ENCODE results near the gene CCDC9B.
A peak's percentile ranks its signal among the peaks of the same experiment; 100 is the strongest.

Gene CCDC9B

DNA sequence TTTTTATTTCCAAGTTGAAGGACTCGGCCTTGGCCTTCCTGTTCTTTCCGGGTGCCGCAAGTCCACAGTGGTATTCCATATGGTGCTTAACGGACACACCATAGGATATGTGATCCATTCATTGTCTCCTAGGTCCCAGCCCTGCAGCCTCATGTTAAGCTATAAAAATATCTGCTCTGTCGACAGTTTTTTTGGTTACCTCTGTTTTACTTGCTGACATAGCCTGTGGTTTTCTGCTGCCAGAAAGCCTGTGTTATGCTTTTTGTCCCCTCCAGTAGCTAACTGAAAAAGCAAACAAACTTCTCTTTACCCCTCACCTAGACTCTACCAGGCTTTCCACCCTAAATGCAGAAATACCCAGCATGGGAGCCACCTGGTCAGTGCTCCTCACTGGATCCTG, 12.0 kb downstream of the CCDC9B start:
- TF ChIP-seq, protein P1, sequence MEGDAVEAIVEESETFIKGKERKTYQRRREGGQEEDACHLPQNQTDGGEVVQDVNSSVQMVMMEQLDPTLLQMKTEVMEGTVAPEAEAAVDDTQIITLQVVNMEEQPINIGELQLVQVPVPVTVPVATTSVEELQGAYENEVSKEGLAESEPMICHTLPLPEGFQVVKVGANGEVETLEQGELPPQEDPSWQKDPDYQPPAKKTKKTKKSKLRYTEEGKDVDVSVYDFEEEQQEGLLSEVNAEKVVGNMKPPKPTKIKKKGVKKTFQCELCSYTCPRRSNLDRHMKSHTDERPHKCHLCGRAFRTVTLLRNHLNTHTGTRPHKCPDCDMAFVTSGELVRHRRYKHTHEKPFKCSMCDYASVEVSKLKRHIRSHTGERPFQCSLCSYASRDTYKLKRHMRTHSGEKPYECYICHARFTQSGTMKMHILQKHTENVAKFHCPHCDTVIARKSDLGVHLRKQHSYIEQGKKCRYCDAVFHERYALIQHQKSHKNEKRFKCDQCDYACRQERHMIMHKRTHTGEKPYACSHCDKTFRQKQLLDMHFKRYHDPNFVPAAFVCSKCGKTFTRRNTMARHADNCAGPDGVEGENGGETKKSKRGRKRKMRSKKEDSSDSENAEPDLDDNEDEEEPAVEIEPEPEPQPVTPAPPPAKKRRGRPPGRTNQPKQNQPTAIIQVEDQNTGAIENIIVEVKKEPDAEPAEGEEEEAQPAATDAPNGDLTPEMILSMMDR (IDR thresholded peaks at IDR 0.05; ENCODE audit: low read length, missing control alignments), result no peak
- H3K4me3 ChIP-seq (replicated peaks; ENCODE audit: low read depth, low read length), result no peak overlapping the region
- no peak for DNase-seq (ENCODE audit: low read depth)

DNA sequence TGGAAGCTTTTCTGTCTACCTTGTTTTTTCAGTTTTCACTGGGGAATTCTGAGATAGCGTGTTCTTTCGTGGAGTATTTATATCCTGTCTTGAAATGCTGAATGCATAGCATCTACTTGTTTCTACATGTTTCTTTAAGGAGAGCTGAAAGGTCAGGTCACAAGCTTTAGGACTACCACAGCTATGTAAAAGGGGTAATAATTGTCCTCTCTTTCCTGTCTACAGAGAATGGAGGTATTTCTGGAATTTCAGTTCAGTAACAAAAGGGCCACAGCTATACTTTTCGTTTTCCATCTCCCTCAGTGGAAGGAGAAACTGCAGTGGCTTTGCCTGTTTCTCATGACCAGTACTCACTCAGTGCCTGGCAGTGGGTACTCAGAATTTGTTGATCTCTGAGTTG, 12.6 kb downstream of the CCDC9B start:
- DNase-seq (ENCODE audit: low read depth), result peak; percentile 69
- TF ChIP-seq, protein P1 (IDR thresholded peaks at IDR 0.05; ENCODE audit: low read length, missing control alignments), result no peak

DNA sequence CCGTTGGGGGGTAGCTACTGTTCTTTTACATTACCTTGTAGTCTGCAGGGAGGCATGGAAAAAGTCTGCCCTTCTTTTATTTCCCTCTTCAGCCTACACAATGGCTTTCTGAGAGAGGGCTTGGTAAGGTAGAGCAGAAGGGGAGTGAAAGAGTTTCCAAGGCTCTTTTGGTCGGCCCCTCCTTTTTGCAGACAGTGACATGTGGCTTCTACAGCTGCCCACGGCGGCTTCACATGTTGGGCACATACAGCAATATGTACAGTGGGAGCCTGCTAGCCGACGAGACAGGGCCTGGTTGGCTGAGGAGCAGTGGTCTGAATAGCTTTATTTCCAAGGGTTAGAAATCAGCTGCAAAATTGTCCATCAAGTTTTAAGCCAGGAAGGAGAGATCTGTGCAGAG, 13.3 kb downstream of the CCDC9B start:
- no peak overlapping the region for H3K4me3 ChIP-seq (replicated peaks; ENCODE audit: low read depth, low read length)
- TF ChIP-seq, protein P1 (IDR thresholded peaks at IDR 0.05; ENCODE audit: low read length, missing control alignments), result no peak
- no peak for DNase-seq (ENCODE audit: low read depth)

More for the DNA sequence above, 12.6 kb downstream of the CCDC9B start:
- no peak overlapping the region for H3K4me3 ChIP-seq (replicated peaks; ENCODE audit: low read depth, low read length)

DNA sequence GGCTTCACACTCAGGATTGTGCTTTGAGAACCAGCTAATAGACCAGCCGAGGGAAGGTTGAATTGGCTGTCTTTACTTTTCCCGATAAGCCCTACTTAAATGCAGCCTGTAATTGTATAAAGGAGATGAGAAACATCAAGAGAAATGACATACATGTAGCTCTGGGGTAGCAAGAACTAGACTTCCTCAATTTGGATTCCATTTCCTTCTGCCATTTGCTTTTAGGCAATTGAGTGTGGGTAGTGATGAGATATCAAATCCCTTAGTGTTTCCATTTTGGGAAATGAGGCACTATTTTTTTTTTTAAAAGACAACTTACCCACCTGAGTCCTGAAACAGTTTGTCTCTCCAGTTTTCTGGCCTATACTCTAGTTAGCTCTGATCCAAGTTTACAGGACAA, 15.0 kb downstream of the CCDC9B start:
- no peak for DNase-seq (ENCODE audit: low read depth)
- TF ChIP-seq, protein P1 (IDR thresholded peaks at IDR 0.05; ENCODE audit: low read length, missing control alignments), result no peak
- H3K4me3 ChIP-seq (replicated peaks; ENCODE audit: low read depth, low read length), result peak overlapping the region; percentile 67

DNA sequence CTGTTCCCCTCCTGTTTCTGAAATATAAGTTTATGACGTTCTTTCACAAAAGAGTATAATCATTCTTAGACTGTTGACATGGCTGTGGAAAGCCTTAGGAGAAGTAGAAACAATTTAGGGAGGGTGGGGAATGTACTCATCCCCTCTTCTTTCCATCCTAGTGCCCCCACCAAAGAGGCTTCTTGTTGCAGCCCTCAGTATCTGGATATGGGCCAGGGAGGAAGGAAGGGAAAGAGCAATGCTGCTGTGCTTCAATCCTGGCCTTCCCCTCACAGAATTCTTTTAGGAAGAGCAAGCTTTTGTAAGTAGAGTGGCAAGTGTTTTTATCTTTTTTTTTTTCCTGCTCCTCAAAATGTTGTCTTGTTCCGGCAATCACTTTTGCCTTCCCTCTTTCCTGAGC, 15.6 kb downstream of the CCDC9B start:
- DNase-seq (ENCODE audit: low read depth), result no peak
- TF ChIP-seq, protein P1 (IDR thresholded peaks at IDR 0.05; ENCODE audit: low read length, missing control alignments), result no peak
- peak overlapping the region; percentile 67 for H3K4me3 ChIP-seq (replicated peaks; ENCODE audit: low read depth, low read length)

DNA sequence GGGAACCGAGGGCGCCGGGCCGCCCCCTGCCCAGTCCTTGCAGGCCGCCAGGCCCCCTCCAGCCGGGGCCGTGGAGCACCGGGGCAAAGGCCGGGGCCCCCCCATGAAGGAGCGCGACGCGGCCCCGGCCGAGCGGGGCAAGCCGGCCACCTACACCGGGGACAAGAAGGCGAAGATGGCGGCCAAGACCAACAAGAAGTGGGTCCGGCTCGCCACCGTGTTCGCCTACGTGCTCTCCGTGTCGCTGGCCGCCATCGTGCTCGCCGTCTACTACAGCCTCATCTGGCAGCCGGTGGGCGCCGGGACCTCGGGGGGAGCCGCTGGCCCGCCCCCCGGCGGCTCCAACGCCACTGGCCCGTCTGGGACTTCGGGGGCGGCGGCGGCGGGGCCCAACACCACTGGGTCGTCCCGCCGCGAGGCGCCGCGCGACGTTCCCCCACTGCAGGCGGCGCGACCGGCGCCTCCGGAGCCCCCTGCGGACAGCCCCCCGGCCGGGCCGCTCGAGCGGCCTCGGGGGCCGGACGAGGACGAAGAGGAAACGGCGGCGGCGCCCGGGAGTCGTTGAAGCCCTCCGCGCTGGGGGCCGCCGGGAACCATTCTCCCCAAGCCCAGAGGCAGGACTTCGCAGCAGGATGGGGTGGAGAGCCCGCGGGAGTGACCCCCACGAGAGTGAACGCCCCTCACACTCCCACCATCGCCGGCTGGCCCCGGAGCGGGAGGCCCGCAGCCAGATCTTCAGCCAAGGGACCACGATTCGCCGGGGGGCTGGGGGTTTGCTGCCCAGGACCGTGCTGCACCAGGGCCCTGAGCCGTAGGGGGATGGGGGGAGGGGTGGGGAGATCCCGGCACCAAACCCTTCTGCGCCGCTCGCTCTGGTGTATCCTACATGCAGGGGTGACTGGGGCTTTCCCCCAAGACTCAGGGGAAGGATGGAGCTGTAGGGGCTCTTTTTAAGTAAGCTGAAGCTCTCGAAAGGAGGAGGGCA, 16.5 kb downstream of the CCDC9B start:
- TF ChIP-seq, protein P1 (IDR thresholded peaks at IDR 0.05; ENCODE audit: low read length, missing control alignments), result no peak
- no peak for DNase-seq (ENCODE audit: low read depth)
- peak overlapping the region; percentile 67 for H3K4me3 ChIP-seq (replicated peaks; ENCODE audit: low read depth, low read length)
